ENCODE results near the gene SEMA4B. TPM values are rescaled to one million over a fixed set of nuclear protein-coding genes. Genes with fewer than 3 reads are reported as not detected.

Gene SEMA4B
- polyA plus RNA-seq, 3 donors: 13.2 to 65.0 (median 22.0) TPM

GRCh38 chr15:90231028-90232017, 30.2 kb downstream of the SEMA4B start:
- peaks cover 0 to 1% (median 0%) of the 10 kb centered on the region in 7 donors for H3K9me3 Mint-ChIP-seq
- peaks cover 54 to 60% of the 10 kb centered on the region in 2 donors for H3K36me3 Mint-ChIP-seq
- Histone ChIP-seq H3K4me2 (replicated peaks; ENCODE audit: extremely low read depth, low read length, poor library complexity, severe bottlenecking) (peak overlapping the region; percentile 94), H2AFZ (ENCODE audit: insufficient read depth, low read depth, low read length, poor library complexity, severe bottlenecking) (peak overlapping the region; percentile 36), H3K27me3 (ENCODE audit: control insufficient read depth in 2 of 2, insufficient read depth in 2 of 2, low read length in 2 of 2) (no peaks in the 10 kb centered on the region), H3K9me3 (replicated peaks in 1 of 2; ENCODE audit: control insufficient read depth in 1 of 2, insufficient read depth in 1 of 2, low read length in 2 of 2) (no peaks in the 10 kb centered on the region), H3K36me3 (replicated peaks in 1 of 2; ENCODE audit: control insufficient read depth in 1 of 2, insufficient read depth in 2 of 2, low read length in 2 of 2) (peaks cover 44 to 48% of the 10 kb centered on the region in 2 donors), H4K20me1 (ENCODE audit: insufficient read depth, low read length) (peaks cover 47% of the 10 kb centered on the region), H3K4me1 (ENCODE audit: control insufficient read depth in 1 of 2, insufficient read depth in 2 of 2, low read length in 2 of 2) (peaks cover 41 to 47% of the 10 kb centered on the region in 2 donors), H3K27ac (ENCODE audit: low read depth in 1 of 2, low read length in 2 of 2) (peak overlapping the region; percentile 80 to 86), H3K9ac (ENCODE audit: insufficient read depth, low read length, poor library complexity, severe bottlenecking) (peak overlapping the region; percentile 54), H3K4me3 (replicated peaks in 1 of 3; ENCODE audit: low read depth in 2 of 3, low read length in 3 of 3) (peak overlapping the region in 2 of 3 experiments; percentile 11 to 96), H3K79me2 (ENCODE audit: insufficient read depth, low read length) (peaks cover 32% of the 10 kb centered on the region)
- no peaks in the 10 kb centered on the region for H3K27me3 Mint-ChIP-seq (ENCODE audit: low read depth in 3 of 3)
- H3K4me3 Mint-ChIP-seq: peak overlapping the region; percentile 61 to 79
- intact Hi-C loops (cut with micrococcal nuclease): loop anchor here (5.0 to 10.0 kb wide), 3 partner anchors 36 to 657 kb away; partner anchors contain the start of genes IQGAP1 (in 1 of the 2), NGRN (in 1 of the 2) and TICRR (in 1 of the 2)
- peak overlapping the region; percentile 95 to 98 (median 96) for H3K27ac Mint-ChIP-seq
- no peak for TF ChIP-seq CTCF (IDR thresholded peaks at IDR 0.05)
- peak; percentile 95 to 96 (median 95) for DNase-seq
- WGBS (ENCODE audit: insufficient coverage): 20% methylated on average over 24 of the region's 27 CpGs
- H3K4me1 Mint-ChIP-seq: peaks cover 40% of the 10 kb centered on the region

GRCh38 chr15:90232196-90232595, 31.1 kb downstream of the SEMA4B start:
- Mint-ChIP-seq H3K27me3 (ENCODE audit: low read depth in 3 of 3) (peaks cover 0 to 1% (median 0%) of the 10 kb centered on the region in 3 donors), H3K4me1 (peaks cover 40% of the 10 kb centered on the region), H3K9me3 (peaks cover 0 to 1% (median 0%) of the 10 kb centered on the region in 7 donors), H3K27ac (peak overlapping the region in 6 of 7 donors; percentile 35 to 98 (median 96)), H3K36me3 (peaks cover 50 to 59% of the 10 kb centered on the region in 2 donors), H3K4me3 (peak overlapping the region; percentile 62 to 77)
- peak overlapping the region in 1 of 3 experiments; percentile 96 for H3K4me3 ChIP-seq (replicated peaks in 1 of 3; ENCODE audit: low read depth in 2 of 3, low read length in 3 of 3)
- H3K36me3 ChIP-seq (replicated peaks in 1 of 2; ENCODE audit: control insufficient read depth in 1 of 2, insufficient read depth in 2 of 2, low read length in 2 of 2): peaks cover 36 to 43% of the 10 kb centered on the region in 2 donors
- no peaks in the 10 kb centered on the region for H3K27me3 ChIP-seq (ENCODE audit: control insufficient read depth in 2 of 2, insufficient read depth in 2 of 2, low read length in 2 of 2)
- H3K4me1 ChIP-seq (ENCODE audit: control insufficient read depth in 1 of 2, insufficient read depth in 2 of 2, low read length in 2 of 2): peaks cover 41 to 47% of the 10 kb centered on the region in 2 donors
- H4K20me1 ChIP-seq (ENCODE audit: insufficient read depth, low read length): peaks cover 43% of the 10 kb centered on the region
- H3K9ac ChIP-seq (ENCODE audit: insufficient read depth, low read length, poor library complexity, severe bottlenecking): no peak overlapping the region
- no peak for TF ChIP-seq CTCF (IDR thresholded peaks at IDR 0.05)
- DNase-seq: no peak
- no peak overlapping the region for H2AFZ ChIP-seq (ENCODE audit: insufficient read depth, low read depth, low read length, poor library complexity, severe bottlenecking)
- peak overlapping the region; percentile 94 for H3K4me2 ChIP-seq (replicated peaks; ENCODE audit: extremely low read depth, low read length, poor library complexity, severe bottlenecking)
- intact Hi-C loops (cut with micrococcal nuclease): loop anchor here (5.0 to 10.0 kb wide), 3 partner anchors 35 to 657 kb away; partner anchors contain the start of genes IQGAP1 (in 1 of the 2), NGRN (in 1 of the 2) and TICRR (in 1 of the 2)
- no peaks in the 10 kb centered on the region for H3K9me3 ChIP-seq (replicated peaks in 1 of 2; ENCODE audit: control insufficient read depth in 1 of 2, insufficient read depth in 1 of 2, low read length in 2 of 2)
- peaks cover 32% of the 10 kb centered on the region for H3K79me2 ChIP-seq (ENCODE audit: insufficient read depth, low read length)
- no peak overlapping the region for H3K27ac ChIP-seq (ENCODE audit: low read depth in 1 of 2, low read length in 2 of 2)
- WGBS (ENCODE audit: insufficient coverage): 88% methylated on average over 13 of the region's 13 CpGs
